RPMI8226 (cell line): ENCODE data around the gene LRRC14B.
"Not testable (repeated sequence)": the region's sequence is repeated elsewhere in the genome, so short reads cannot be mapped to it uniquely, and the experiment has no call there.

Experiments
- DNase-seq: peaks from one replicate; pipeline ENCODE4 v3.0.0-alpha.2; 2015

Gene LRRC14B

GRCh38 chr5:160921-161802 lies 30.1 kb upstream of the LRRC14B start:
- no peak for DNase-seq

- no peak for DNase-seq
Measured at GRCh38 chr5:161803-162110, 29.5 kb upstream of the LRRC14B start.

- DNase-seq, result no peak
Measured at GRCh38 chr5:162190-162564, 29.1 kb upstream of the LRRC14B start.

- DNase-seq, result no peak
Measured at GRCh38 chr5:162565-163337, 28.5 kb upstream of the LRRC14B start.

- no peak for DNase-seq
Measured at GRCh38 chr5:163338-163620, 28.0 kb upstream of the LRRC14B start.

GRCh38 chr5:163841-164240 lies 27.5 kb upstream of the LRRC14B start:
- no peak for DNase-seq

GRCh38 chr5:164244-164643 lies 27.1 kb upstream of the LRRC14B start:
- DNase-seq, result no peak

GRCh38 chr5:164783-165182 lies 26.5 kb upstream of the LRRC14B start:
- DNase-seq, result not testable (repeated sequence)

GRCh38 chr5:166441-167372 lies 24.6 kb upstream of the LRRC14B start:
- DNase-seq, result no peak

- DNase-seq, result no peak
Measured at GRCh38 chr5:167511-167910, 23.8 kb upstream of the LRRC14B start.

GRCh38 chr5:167982-168660 lies 23.2 kb upstream of the LRRC14B start:
- no peak for DNase-seq

GRCh38 chr5:169071-169727 lies 22.1 kb upstream of the LRRC14B start:
- no peak for DNase-seq

GRCh38 chr5:169728-170094 lies 21.6 kb upstream of the LRRC14B start:
- no peak for DNase-seq

GRCh38 chr5:170971-171800 lies 20.1 kb upstream of the LRRC14B start:
- DNase-seq, result no peak

GRCh38 chr5:171801-172331 lies 19.4 kb upstream of the LRRC14B start:
- DNase-seq, result no peak

- DNase-seq, result no peak
Measured at GRCh38 chr5:172421-172820, 18.9 kb upstream of the LRRC14B start.

- no peak for DNase-seq
Measured at GRCh38 chr5:172841-173251, 18.4 kb upstream of the LRRC14B start.

GRCh38 chr5:173392-174290 lies 17.7 kb upstream of the LRRC14B start:
- peak; percentile 19 for DNase-seq

GRCh38 chr5:174291-174600 lies 17.0 kb upstream of the LRRC14B start:
- no peak for DNase-seq

- no peak for DNase-seq
Measured at GRCh38 chr5:174876-175465, 16.3 kb upstream of the LRRC14B start.
